Gastroesophageal sphincter (tissue), 3 donors: ENCODE results near the gene RHEX.

ENCODE experiments used
- CTCF ChIP-seq, 4 experiments: fragments of 200-600 bp in 2 of 4; fragments of 450-650 bp in 2 of 4; sonication (generic) in 1 of 4; IDR thresholded peaks; one replicate each; pipeline ENCODE4 v1.5.1; 2017 to 2019; ENCODE audit warnings: antibody characterized with exemption in 4 of 4, mild to moderate bottlenecking in 2 of 4, moderate library complexity in 2 of 4
- EP300 ChIP-seq: sonication (generic); formaldehyde crosslinking; IDR thresholded peaks from one replicate; pipeline ENCODE4 v1.6.1; 2017; ENCODE audit warnings: antibody characterized with exemption, mild to moderate bottlenecking
- POLR2A ChIP-seq, 2 donors: fragments of 450-650 bp; IDR thresholded peaks; one replicate each; pipeline ENCODE4 v1.6.1; 2017; ENCODE audit warnings: antibody characterized with exemption in 2 of 2, mild to moderate bottlenecking in 2 of 2, moderate library complexity in 1 of 2
- POLR2AphosphoS5 ChIP-seq: sonication (generic); formaldehyde crosslinking; IDR thresholded peaks from one replicate; pipeline ENCODE4 v1.6.1; 2017; ENCODE audit warnings: antibody characterized with exemption

GRCh38 chr1:206023695-206024094 lies 29.3 kb upstream of the RHEX start, which contains the start of gene CTSE:
- no peak for TF ChIP-seq POLR2A (IDR thresholded peaks at IDR 0.05)
- no peak for TF ChIP-seq CTCF (IDR thresholded peaks at IDR 0.05)
- TF ChIP-seq POLR2AphosphoS5 = no peak
- TF ChIP-seq EP300 = no peak
